Muscle of back (tissue), 11 donors: ENCODE measurements around the gene KDM2B. TPM values are rescaled to one million over a fixed set of nuclear protein-coding genes. Genes with fewer than 3 reads are reported as not detected.
A peak's percentile ranks its signal among the peaks of the same experiment; 100 is the strongest.

Source experiments
- DNase-seq, 3 donors: peaks; one replicate each; pipeline versions ENCODE4 v3.0.0 to v3.0.0-alpha.2; 2013
- polyA plus RNA-seq, 10 donors: library from polyadenylated mRNA; unstranded; fragments of 120-200 nt; gene quantifications; one replicate each; pipeline ENCODE4 v1.2.1, GENCODE V29; 2013; ENCODE audit not compliant: insufficient read length in 10 of 10

KDM2B gene
- polyA plus RNA-seq, 10 donors: 18.1 to 28.4 (median 24.4) TPM

DNA sequence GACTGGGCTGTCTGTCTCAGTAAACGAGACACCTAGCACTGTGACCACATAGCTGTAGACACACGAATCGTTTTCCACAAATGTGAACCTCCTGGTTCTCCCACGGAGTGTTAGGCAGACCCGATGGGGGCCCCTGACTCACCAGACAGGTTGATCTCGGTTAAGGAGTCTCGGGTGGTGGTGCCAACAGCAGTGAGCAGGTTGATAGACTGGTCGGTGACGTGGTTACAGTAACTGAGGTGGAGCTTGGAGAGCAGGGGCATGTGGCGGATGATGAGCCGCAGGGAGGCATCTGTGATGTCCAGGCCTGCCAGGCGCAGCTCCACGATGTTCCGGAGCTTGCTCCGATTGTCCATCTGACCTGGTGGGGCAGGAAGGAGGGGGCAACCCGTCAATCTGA, 141.1 kb downstream of the KDM2B start:
- no peak for DNase-seq

DNA sequence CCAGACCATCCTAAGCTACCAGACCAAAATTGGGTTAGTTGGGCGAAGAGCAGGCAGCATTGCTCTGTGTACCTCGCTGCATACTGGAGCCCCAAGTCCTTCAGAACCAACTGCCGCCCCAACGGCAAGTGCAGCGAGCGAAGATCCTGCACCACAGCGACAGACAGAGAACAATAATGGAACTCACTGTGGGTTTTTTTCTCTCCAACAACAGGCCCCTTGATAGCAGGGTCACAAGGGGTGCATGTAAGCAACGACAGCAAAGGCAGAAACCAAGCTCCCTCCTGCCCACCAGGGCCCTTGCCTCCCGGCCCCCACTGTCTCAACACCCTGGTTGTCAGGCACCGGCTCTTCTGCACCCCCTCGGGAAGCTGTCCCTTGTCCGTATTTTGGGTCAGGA, 141.9 kb downstream of the KDM2B start:
- DNase-seq: no peak

DNA sequence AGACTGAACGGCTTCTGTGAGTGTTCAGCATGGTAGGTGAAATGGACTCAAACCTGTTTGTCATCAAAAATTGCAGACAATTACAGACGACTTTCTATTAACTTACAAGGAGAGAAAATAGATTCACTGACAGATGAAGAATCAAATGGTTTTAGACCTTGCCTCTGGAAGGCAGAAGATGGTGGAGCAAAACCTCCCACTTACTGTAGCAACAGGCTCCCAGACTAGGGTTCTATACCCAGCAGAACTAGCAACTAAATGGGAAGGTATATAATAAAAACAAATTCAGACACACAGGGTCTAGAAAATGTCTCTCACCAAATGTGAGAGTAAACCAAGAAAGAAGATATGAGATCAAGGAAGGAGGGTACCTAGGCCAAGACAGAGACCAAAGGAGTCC, 144.1 kb downstream of the KDM2B start:
- no peak for DNase-seq

DNA sequence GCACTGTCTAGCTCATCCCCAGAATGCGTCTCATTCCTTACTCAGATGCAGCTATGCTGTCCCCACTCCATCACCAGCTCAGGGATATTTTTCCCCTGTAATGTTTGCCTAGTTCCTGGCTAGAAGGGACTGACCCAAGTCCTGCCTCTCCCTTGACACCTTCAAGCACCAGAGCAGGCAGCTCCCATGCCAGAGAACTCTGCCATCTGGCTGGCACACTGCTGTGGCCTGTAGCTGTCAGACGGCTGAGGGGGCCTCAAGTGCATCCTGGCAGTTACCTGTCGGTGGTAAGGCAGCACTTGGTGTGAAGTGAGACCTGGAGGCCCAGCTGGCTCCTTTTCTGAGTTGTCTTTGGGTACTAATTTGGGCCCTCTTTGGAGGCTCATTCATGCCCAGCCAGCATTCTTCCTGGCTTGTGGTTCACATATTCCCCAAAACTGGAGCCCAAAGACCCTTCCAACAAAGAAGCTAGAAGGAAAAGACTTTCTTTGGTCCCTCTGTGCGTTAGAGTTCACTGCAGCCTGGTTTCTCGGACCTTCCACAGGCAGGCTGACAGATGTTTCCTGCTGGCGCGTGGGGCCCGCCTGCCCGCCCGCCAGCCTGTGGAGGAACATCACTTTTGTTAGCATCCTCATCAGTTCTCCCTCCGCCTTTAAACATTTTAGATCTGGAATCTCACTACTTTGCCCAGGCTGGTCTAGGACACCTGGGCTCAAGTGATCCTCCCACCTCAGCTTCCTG, 147.9 kb downstream of the KDM2B start:
- no peak for DNase-seq

DNA sequence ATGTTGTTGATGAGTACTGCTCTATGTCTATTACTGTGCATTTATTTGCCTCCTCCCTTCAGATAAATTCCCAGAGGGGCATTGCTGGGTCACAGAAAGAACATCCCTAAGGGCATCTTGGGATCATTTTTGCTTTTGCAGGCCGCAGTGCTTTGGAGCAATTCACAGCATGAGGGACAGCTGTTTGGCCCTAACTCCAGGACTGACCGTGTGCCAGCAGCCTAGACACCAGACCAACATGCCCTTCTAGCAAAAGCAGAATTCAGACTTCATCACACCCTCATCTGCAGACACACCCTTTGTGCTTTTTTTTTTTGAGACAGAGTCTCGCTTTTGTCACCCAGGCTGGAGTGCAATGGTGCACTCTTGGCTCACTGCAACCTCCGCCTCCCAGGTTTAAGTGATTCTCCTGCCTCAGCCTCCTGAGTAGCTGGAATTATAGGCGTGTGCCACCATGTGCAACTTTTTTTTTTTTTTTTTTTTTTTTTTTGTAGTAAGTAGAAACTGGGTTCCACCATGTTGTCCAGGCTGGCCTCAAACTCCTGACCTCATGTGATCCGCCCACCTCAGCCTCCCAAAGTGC, 149.9 kb downstream of the KDM2B start:
- DNase-seq: peak in 1 of 3 donors; percentile 42

DNA sequence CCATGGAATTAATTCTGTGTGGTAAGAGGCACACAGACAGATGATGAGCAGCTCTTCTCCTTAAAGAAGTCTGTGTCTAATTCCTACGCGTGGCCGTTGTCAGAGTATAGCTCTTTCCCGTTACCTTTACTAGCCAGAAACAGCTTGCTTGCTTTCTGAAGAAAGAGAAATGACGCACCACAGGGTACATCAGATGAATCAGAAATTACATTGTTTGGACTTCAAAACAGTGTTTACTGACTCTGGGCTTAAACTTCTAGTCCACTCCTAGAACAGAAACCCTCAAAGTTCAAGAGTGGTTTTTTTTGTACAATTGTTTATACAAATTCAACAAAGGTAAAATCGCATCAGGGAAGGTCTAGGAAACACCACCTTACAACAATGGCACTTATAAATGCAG, 151.9 kb downstream of the KDM2B start:
- DNase-seq: no peak

DNA sequence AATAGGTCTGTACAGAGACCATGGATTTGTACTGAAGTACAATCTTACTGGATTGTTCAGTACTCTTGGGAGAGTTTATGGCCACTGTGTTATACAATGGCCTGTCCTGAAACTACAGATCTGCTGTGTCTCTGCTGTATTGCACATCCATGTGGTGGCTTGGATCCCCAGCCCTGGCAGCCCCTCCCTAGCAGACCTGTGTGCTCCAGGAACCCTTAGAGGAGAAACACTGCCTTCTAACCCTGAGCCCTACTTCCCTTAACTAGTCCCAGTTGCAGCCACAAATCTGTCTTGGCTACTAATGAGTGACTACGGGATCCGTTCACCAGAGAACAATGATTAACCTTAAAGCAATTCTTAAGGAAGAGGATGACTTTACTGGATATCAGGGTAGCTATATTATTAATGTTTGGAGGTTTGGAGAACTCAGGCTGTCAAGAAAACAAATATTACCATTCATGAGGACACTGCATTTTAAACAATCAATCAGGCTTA, 153.2 kb downstream of the KDM2B start:
- no peak for DNase-seq

DNA sequence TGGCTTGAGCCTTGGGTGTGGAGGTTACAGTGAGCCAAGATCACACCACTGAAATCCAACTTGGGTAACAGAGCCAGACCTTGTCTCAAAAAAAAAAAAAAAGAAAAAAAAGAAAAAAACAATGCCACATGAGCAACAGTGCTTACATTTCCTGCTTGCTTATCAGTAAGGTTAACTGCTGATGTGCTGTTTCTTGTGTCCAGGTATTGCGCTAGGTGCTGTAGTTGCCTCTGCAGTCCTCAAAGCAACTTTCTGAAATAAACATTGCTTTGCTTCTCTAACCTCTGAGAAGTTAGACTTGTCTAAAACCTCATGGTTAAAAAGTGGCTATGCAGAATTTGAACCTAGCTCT, 156.2 kb downstream of the KDM2B start:
- no peak for DNase-seq

DNA sequence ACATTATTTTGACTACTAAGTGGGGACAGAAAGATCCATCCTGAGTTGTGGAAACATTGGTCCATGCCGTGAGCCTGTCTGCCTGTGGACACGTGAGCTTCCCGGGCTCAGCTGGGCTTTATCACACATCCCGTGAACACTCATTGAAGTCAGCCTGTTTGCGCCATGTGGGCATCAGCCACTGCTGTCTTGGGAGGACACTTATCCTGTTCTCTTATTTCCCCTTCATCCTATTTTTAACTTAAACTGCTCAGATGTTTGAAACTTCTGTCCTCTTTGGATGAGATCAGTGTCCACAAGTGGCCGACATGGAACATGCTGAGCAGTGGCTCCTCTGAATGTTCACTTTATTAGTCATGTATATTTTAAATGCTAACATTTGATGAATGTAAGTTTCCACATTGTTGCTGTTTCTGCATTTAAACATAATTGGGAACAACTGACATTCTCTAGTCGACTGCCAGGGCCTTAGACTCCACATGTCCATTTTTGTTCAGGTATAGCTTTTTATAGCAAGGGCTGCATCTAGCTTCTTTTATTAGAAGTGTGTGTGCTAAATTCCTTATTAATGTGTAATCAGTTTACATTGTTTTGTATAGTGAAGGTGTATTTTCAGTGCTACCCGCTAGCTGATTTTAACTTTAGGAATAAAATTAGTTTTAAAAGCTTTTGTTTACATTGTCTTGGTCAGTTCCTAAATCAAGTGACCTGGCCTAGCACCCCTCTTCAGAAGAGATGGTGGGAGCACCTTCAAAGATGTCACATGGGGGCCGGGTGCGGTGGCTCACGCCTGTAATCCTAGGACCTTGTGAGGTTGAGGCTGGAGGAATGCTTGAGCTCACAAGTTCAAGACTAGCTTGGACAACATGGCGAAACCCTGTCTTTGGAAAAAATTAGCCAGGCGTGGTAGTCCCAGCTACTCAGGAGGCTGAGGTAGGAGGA, 156.9 kb downstream of the KDM2B start:
- no peak for DNase-seq

DNA sequence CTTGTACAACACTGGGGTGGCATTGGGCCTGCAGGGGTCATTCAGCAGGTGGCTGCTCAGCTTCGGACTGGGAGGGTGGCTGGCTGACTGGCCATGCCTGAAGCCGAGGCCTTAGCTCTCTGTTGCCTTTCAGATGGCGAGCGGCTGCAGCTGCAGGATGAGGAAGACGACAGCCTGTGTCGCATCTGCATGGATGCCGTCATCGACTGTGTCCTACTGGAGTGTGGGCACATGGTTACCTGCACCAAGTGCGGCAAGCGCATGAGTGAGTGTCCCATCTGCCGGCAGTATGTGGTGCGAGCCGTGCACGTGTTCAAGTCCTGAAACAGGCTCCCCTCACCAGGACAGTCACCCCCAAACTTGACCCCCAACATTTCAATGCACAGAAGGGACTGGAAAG, 157.6 kb downstream of the KDM2B start:
- DNase-seq: no peak

DNA sequence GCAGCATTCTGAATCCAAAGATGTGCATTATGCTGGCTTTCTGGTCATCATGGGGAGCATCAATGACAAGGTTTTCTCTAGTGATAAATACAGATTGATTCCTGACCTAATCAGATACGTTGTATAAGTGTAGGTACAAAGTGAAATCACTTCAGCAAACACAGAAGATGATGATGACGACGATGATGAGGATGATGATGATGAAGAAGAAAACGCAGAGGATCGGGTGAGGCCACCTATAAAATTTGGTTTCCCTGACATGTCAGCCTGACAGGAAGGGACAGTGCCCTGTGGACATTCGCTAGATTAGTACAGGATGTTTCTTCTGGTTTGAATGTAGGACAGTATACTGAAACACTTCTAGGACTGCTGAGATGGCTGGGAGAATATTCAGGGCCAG, 160.7 kb downstream of the KDM2B start:
- DNase-seq: no peak

DNA sequence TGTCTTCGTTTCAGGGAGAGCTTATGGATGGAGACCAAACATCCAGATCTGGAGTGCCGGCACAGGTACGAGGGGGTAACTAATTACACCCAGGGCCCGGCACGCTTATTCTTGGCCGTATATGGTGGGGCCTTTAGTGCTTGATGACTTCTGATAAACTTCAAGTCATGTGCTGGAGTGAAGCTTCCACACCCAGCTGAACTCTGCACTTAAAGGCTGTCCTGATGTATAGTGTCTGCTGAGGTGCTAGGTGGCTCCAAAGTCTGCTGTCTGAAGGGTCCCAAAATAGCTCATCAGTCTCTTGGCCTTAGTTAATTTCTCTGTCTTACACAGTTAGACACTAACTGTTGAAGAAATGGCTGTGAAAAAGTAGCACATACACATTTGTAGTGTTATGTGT, 163.0 kb downstream of the KDM2B start:
- no peak for DNase-seq

DNA sequence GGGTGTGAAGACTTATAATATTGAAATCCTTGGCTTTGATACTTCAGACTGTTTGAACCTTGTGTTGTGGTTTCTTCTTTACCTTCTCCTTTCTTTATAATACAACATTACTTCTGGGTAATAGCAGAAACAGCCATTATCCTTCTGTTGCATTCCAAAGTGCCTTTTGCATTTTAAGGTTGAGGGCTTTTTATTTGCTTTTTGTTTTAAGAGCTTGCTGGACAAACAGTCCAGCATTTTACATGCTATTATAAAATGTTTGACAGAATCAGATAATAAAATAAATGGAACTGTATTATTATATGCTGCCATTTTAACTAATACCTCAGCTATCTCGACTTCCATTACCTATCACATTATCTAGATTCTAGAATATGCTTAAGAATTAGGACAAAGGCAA, 166.9 kb downstream of the KDM2B start:
- DNase-seq: no peak

DNA sequence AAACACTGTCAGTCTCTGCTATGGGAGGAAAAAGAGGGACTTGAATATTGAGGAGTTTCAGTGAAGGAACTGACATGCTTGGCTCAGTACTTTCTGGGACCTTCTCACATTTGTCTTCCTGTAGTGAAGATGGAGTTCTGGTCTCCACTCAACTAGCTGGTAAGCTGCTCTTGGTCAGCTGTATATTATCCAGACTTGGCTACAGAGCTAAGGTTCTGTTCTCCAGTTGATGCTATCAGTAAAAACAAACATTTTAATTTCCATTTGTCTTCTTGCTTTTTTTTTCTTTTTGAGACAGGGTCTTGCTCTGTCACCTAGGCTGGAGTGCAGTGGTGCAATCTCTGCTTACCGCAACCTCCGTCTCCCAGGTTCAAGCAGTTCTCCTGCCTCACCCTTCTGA, 175.6 kb downstream of the KDM2B start:
- no peak for DNase-seq

DNA sequence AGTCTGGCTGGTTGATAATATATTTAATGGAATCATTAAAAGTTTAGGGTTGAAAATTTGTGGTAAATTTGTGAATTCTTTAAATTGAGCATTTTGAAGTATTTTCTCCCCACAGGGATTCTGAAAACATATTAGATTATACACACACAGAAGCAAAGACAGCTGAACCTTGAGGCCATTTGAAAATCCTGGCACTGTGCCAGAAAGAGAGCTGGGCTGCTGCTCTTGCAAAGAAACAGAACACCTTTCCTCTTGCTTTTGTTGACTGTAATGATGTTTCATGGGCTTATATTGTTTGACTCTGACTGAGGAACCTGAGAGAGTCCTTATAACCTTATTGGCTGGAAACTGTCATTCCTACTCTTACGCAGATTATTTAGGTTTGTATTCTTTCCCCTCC, 176.1 kb downstream of the KDM2B start:
- DNase-seq: peak; percentile 30

DNA sequence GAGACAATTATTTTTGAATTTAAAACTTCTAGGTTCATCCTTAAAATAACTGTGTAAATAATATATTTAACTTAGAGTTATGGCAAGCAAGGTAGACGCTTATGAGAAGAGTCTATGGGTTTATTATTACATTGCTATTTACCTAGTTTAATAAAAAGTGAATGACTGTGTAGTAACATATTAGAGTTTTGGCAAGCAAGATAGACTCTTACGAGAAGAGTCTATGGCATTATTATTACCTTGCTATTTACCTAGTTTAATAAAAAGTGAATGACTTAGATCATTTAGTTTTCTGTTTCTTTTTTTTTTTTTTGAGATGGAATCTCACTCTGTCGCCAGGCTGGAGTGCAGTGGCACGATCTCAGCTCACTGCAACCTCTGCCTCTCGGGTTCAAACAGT, 177.1 kb downstream of the KDM2B start:
- DNase-seq: no peak

DNA sequence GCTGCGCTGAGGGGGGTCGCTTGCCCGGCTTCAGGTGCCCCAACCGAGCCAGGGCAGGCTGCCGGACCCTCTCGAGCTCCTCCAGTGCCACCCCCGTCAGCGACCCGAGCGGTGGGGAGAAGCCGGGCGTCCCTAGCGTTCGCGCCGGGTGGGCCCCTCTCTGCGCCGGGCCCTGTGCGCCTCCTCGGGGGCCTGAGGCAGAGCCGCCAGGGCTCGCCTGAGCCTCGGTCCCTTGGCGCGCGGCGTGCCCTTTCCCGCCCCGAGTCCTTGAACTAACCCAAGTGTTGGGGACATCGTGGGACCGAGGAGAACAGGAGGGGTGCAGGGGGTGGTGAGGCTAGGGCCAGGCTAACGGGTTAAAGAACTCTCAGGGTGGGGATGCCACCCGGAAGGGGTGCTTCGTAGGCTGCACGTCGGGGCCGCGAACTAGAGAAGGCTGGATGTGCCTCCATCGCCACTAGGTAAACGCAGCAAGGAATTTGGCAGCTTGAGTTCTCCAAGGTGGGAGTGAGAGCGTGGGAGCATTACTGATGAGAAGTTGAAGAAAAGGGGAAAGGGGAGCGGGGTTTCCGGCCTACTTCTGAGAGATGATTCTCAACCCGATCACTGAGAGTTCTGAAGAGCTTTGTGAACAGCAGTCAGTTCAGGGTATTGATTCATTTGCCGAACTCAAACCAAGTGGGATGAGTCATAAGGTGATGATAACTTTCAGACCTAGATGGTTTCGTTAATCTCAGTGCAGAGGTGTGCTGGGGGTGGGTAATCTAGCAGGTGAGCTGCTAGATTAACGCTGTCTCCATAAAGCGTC, 180.3 kb downstream of the KDM2B start:
- peak in 1 of 3 donors; percentile 40 for DNase-seq

DNA sequence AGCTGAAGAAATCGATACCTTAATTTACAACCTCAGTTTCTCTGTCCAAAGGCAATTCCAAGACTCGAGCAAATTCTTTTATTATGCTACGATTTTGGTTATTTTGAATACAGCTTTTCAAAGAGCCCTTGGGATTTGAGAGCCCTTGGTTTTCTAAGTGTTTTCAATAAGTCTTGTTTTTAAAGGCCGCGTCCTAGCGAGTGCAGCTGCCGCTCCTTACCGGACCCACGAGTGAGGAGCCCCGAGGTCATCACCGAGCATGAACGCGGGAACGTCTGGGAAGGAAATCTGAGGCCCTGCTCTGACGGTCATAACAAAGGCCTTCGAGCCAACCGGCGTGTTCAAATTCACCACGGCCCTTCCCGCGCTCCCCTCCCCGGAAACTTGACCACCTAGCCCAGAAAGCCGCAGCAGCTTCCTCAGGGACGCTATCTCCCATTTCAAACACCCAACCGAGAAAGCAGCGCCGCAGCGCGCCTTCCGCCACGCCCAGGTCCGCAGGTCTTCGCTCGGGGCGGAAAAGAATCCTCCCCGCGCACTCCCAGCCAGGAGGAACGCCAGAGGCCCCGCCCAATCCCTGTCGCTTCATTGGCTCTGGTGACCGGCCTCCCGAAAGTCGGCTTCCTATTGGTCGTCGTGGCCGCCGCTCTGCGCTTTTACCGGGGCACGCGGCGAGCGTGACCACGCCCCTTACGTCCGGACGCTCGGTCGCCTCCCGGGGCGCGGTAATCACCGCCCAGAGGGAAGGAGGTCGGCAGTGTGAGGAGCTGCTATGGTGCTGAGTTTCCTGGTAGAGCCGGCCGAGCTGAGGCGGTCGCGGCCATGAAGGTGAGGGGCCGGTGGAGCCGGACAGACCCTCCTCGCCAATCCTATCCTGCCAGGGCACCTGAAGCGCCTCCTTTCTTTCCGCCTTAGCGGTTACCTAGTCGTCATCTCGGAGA, 181.2 kb downstream of the KDM2B start, which contains the start of gene RNF34:
TSS of gene RNF34 (plus strand) at position 728 of the 941 bp plus-strand sequence. CDS start at position 823, 95 bp downstream.
- peak; percentile 99 to 100 (median 99) for DNase-seq

DNA sequence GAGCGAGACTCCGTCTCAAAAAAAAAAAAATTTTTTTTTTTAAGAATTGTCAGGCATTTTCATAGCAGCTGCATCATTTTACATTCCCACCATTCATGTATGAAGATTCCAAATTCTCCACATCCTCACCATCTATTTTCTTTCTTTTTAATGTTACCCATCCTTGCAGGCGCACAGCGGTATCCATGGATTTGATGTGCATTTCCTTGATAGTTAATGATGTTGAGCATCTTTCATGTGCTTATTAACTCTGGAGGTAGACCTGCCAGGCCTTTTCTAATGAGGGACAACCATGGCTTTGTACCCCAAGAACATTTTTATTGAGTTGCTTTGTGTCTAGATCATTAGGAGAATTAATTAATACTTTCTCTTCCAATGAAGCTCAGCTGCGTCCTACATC, 182.5 kb downstream of the KDM2B start:
- no peak for DNase-seq

DNA sequence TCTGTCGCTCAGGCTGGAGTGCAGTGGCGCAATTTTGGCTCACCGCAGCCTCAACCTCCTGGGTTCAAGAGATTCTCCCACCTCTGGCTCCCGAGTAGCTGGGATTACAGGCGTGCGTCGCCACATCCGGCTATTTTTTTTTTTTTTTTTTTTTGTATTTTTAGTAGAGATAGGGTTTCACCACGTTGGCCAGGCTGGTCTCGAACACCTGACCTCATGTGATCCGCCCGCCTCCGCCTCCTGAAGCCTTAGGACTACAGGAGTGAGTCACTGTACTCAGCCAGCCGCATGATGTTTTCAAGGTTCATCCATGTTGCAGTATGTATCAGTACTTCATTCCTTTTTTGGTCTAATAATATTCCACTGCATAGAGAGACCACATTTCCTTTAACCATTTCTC, 183.3 kb downstream of the KDM2B start:
- DNase-seq: no peak
